Osteocyte (in vitro differentiated cells): ENCODE results near the gene LRFN3. TPM values are rescaled to one million over a fixed set of nuclear protein-coding genes. Genes with fewer than 3 reads are reported as not detected.
"Not testable (repeated sequence)": the region's sequence is repeated elsewhere in the genome, so short reads cannot be mapped to it uniquely, and the experiment has no call there.

Experiments
- DNase-seq: peaks from one replicate; pipeline ENCODE4 v3.0.0; 2021; ENCODE audit warnings: mixed read lengths; ENCODE audit not compliant: unreplicated experiment; ENCODE audit errors: extremely low spot score
- H3K27ac Mint-ChIP-seq: one replicate; pipeline ENCODE4 v1.8.0; 2021; ENCODE audit warnings: mild to moderate bottlenecking, mixed read lengths; ENCODE audit not compliant: unreplicated experiment
- H3K27me3 Mint-ChIP-seq: one replicate; pipeline ENCODE4 v1.8.0; 2021; ENCODE audit warnings: mixed read lengths; ENCODE audit not compliant: unreplicated experiment
- H3K36me3 Mint-ChIP-seq: one replicate; pipeline ENCODE4 v1.8.0; 2021; ENCODE audit warnings: mixed read lengths; ENCODE audit not compliant: unreplicated experiment
- H3K4me1 Mint-ChIP-seq: one replicate; pipeline ENCODE4 v1.8.0; 2021; ENCODE audit warnings: mixed read lengths; ENCODE audit not compliant: unreplicated experiment
- H3K4me3 Mint-ChIP-seq: one replicate; pipeline ENCODE4 v1.8.0; 2021; ENCODE audit warnings: mild to moderate bottlenecking, moderate library complexity, mixed read lengths; ENCODE audit not compliant: unreplicated experiment
- H3K9me3 Mint-ChIP-seq: one replicate; pipeline ENCODE4 v1.8.0; 2021; ENCODE audit warnings: mixed read lengths; ENCODE audit not compliant: unreplicated experiment
- total RNA-seq: library from RNA; stranded (reverse); gene quantifications from 2 replicates; pipeline ENCODE4 v1.2.1, GENCODE V29; 2021
- TF ChIP-seq, protein P1 (sequence below): fragments of 200-600 bp; sonication (generic); IDR thresholded peaks from 2 replicates; pipeline ENCODE4 v1.5.0; 2021; ENCODE audit warnings: antibody characterized with exemption, mild to moderate bottlenecking, moderate library complexity

The LRFN3 gene
- total RNA-seq, 1 donor from 2014 or later: 25.0 TPM

DNA sequence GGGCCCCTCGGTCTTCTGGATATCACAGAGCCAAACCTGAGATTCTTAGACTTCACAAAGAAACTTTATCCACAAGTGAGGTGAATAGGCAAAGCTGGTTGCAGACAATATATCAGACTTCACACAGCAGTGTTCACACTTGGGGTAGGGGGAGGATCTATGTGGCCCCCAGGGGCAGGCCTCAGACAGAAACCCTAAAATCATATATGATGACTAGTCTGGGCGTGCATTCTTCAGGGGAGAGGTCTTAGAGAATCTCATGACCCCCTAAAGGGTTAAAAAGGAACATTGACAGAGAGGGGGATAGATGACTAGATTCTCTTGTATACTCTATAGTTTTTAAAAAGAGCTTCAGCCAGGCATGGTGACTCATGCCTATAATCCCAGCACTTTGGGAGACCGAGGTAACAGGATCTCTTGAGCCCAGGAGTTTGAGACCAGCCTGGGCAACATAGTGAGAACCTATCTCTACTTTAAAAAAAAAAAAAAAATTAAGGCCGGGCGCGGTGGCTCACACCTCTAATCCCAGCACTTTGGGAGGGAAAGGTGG lies 30.9 kb upstream of the LRFN3 start:
- H3K9me3 Mint-ChIP-seq: no peaks in the 10 kb centered on the region
- H3K27me3 Mint-ChIP-seq: no peaks in the 10 kb centered on the region
- no peak for DNase-seq
- no peak overlapping the region for H3K27ac Mint-ChIP-seq
- no peak overlapping the region for H3K4me3 Mint-ChIP-seq
- H3K4me1 Mint-ChIP-seq: peaks cover 23% of the 10 kb centered on the region
- H3K36me3 Mint-ChIP-seq: no peaks in the 10 kb centered on the region
- TF ChIP-seq, protein P1, sequence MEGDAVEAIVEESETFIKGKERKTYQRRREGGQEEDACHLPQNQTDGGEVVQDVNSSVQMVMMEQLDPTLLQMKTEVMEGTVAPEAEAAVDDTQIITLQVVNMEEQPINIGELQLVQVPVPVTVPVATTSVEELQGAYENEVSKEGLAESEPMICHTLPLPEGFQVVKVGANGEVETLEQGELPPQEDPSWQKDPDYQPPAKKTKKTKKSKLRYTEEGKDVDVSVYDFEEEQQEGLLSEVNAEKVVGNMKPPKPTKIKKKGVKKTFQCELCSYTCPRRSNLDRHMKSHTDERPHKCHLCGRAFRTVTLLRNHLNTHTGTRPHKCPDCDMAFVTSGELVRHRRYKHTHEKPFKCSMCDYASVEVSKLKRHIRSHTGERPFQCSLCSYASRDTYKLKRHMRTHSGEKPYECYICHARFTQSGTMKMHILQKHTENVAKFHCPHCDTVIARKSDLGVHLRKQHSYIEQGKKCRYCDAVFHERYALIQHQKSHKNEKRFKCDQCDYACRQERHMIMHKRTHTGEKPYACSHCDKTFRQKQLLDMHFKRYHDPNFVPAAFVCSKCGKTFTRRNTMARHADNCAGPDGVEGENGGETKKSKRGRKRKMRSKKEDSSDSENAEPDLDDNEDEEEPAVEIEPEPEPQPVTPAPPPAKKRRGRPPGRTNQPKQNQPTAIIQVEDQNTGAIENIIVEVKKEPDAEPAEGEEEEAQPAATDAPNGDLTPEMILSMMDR: no peak

DNA sequence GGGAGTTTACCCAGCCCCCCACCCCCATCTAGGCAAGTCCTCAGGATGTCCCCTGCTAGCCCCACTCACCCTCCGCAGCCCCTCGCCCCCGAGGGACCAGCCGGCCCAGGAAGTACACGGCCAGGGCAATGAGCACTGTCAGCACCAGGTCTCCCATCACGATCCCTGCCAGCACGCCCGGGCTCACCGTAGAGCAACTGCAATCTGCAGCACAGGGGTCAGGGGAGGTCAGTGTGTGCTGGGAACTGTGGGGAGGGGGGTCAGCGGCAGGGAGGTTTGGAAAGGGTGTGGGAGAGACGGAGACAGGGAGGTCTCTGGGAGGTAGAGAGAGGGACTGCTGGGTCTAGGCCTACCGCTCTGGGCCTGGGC lies 28.8 kb upstream of the LRFN3 start:
- H3K36me3 Mint-ChIP-seq: no peaks in the 10 kb centered on the region
- no peak overlapping the region for H3K4me3 Mint-ChIP-seq
- no peak for DNase-seq
- H3K4me1 Mint-ChIP-seq: peaks cover 10% of the 10 kb centered on the region
- no peaks in the 10 kb centered on the region for H3K27me3 Mint-ChIP-seq
- TF ChIP-seq, protein P1: no peak
- H3K9me3 Mint-ChIP-seq: no peaks in the 10 kb centered on the region
- H3K27ac Mint-ChIP-seq: no peak overlapping the region

DNA sequence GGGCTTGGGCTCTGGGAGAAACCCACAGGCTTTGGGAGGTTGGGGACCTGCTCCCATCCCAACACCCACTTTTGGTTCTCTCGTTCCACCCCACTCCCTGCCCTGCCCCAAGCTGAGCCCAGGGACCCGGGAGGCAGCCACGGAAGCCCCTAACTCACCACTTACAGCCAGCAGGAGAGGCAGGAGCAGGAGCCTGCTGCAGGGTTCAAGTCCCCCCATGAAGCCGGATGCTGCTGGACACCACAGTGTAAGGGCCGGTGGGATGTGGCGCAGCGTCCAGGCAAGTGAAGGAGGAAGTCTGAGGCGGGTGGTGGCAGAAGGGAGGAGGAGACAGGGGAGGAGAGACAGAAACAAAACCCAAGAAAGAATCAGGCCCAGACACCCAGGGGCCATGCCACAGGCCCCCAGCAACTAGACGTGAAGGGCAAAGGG lies 28.1 kb upstream of the LRFN3 start, which contains the start of gene TYROBP:
Gene TYROBP (minus strand): TSS at position 286 of the 432 bp plus-strand sequence. CDS start 67 bp downstream, at position 219.
- no peak within 1 kb of the TSS for H3K4me3 Mint-ChIP-seq
- no peaks in the 10 kb centered on the region for H3K36me3 Mint-ChIP-seq
- no peak for DNase-seq
- peaks cover 10% of the 10 kb centered on the region for H3K4me1 Mint-ChIP-seq
- no peaks in the 10 kb centered on the region for H3K9me3 Mint-ChIP-seq
- TF ChIP-seq, protein P1: no peak
- H3K27me3 Mint-ChIP-seq: no peaks in the 10 kb centered on the region
- H3K27ac Mint-ChIP-seq: no peak within 1 kb of the TSS

DNA sequence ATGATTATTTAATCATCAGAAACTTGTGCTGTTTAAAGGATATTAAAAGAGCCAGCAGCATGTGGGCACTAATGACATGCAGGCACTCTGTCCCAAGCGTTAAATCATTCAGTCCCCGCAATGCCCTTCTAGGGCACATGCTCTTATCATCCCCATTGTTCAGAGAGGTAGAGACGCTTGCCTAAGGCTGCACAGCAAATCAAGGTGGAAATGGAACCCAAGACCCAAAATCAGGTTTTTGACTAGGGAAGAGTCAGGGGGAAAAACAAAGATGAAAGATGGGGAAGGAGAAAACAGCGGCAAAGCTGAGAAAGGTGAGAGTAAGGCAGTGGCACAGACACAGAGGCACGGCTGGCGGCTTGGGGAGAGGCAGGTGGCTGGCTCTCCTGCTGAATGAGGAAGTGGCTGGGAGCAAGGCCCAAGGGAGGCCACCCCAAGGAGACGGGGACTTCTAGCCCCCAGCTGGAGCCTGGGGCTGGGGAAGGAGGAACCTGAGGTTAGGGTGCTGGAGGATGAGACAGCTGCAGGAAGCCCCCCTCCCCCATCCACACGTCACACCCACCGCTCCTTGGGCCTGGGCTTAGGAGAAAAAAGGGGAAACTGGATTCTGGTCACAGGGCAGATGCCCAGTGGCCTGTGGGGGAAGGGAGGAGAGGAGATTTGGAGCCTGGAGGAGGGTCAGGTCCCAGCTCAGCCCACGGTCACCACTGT lies 27.0 kb upstream of the LRFN3 start:
- Mint-ChIP-seq H3K4me3 (no peak overlapping the region), H3K9me3 (no peaks in the 10 kb centered on the region), H3K4me1 (peaks cover 3% of the 10 kb centered on the region), H3K36me3 (no peaks in the 10 kb centered on the region), H3K27me3 (no peaks in the 10 kb centered on the region), H3K27ac (no peak overlapping the region)
- TF ChIP-seq, protein P1: no peak
- DNase-seq: no peak

DNA sequence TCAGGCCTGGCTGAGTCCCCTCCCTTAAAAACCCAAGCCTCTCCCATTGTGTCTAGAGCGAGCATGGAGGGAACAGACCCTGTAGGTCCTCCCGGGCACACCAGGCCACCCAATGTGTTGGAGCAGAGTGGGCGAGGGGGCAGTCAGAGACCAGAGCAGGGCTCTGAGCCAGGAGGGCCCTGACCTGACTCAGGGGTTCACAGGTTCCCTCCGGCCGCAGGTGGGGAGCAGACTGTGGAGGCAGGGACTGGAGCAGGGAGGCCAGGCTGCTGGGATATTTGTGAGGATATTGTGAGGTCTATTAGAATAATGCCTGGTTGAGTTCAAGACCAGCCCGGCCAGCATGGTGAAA lies 26.5 kb upstream of the LRFN3 start:
- Mint-ChIP-seq H3K27me3 (peaks cover under 1% of the 10 kb centered on the region), H3K27ac (no peak overlapping the region), H3K9me3 (no peaks in the 10 kb centered on the region), H3K4me1 (peaks cover 3% of the 10 kb centered on the region), H3K36me3 (no peaks in the 10 kb centered on the region), H3K4me3 (no peak overlapping the region)
- no peak for DNase-seq
- TF ChIP-seq, protein P1: no peak

DNA sequence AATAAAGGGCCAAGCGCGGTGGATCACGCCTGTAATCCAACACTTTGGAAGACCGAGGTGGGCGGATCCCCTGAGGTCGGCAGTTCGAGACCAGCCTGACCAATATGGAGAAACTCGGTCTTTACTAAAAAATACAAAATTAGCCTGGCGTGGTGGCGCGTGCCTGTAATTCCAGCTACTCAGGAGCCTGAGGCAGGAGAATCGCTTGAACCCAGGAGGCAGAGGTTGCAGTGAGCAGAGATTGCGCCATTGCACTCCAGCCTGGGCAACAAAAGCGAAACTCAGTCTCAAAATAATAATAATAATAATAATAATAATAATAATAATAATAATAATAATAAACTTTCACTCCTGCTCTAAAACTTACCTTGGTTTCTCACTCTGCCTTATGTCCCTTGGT lies 25.8 kb upstream of the LRFN3 start:
- not testable (repeated sequence) for H3K9me3 Mint-ChIP-seq, H3K27ac Mint-ChIP-seq, H3K4me1 Mint-ChIP-seq, DNase-seq, H3K27me3 Mint-ChIP-seq, H3K4me3 Mint-ChIP-seq, H3K36me3 Mint-ChIP-seq
